HG02759 (cell line): ENCODE data around the gene STK31.
"Not testable (repeated sequence)": the region's sequence is repeated elsewhere in the genome, so short reads cannot be mapped to it uniquely, and the experiment has no call there.

ENCODE experiments used
- ATAC-seq: cut with Tn5 transposase; IDR thresholded peaks from one replicate; pipeline ENCODE4 v1.9.1; 2021; ENCODE audit warnings: mild to moderate bottlenecking, moderate library complexity; ENCODE audit not compliant: unreplicated experiment

Gene STK31, protein sequence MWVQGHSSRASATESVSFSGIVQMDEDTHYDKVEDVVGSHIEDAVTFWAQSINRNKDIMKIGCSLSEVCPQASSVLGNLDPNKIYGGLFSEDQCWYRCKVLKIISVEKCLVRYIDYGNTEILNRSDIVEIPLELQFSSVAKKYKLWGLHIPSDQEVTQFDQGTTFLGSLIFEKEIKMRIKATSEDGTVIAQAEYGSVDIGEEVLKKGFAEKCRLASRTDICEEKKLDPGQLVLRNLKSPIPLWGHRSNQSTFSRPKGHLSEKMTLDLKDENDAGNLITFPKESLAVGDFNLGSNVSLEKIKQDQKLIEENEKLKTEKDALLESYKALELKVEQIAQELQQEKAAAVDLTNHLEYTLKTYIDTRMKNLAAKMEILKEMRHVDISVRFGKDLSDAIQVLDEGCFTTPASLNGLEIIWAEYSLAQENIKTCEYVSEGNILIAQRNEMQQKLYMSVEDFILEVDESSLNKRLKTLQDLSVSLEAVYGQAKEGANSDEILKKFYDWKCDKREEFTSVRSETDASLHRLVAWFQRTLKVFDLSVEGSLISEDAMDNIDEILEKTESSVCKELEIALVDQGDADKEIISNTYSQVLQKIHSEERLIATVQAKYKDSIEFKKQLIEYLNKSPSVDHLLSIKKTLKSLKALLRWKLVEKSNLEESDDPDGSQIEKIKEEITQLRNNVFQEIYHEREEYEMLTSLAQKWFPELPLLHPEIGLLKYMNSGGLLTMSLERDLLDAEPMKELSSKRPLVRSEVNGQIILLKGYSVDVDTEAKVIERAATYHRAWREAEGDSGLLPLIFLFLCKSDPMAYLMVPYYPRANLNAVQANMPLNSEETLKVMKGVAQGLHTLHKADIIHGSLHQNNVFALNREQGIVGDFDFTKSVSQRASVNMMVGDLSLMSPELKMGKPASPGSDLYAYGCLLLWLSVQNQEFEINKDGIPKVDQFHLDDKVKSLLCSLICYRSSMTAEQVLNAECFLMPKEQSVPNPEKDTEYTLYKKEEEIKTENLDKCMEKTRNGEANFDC

GRCh38 chr7:23710000-23710399 is at the start of gene STK31:
Gene STK31, plus strand, starts transcription at chr7:23710219. Its CDS starts 67 bp downstream, at chr7:23710286.
- ATAC-seq: no peak

- no peak for ATAC-seq
Observed at GRCh38 chr7:23661385-23661784, 48.6 kb upstream of the STK31 start.

DNA sequence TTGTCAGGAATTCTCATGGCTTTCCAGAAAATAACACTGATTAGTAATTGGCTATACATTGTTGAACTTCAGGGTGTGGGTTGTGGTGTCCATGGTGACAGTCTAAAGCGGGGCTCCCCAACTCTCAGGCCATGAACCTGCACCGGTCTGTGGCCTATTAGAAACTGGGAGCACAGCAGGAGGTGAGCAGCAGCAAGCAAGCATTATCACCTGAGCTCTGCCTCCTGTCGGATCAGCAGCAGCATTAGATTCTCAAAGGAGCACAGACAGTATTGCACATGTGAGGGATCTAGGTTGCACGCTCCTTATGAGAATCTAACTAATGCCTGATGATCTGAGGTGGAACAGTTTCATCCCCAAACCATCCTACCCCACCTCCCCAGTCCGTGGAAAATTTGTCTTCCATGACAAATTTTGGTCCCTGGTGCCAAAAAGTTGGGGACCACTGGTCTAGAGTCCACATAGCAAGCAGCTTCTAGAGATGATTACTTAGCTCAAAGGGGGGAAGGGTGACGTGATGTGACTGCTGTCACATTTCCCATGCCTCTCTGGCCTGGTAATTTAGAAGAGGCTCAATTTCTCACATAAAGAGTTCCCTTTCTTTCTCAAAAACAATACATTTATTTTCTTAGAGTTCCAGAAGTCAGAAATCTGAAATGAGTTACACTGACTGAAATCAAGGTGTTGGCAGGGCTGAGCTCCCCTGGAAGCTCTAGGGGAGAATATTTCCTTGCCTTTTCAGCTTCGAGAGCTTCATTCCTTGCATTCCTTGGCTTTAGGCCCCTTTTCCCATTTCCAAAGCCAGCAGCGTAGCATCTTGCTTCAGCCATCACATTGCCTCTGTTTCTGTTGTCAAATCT is 47.7 kb upstream of the STK31 start:
- no peak for ATAC-seq

GRCh38 chr7:23662984-23663313 is 47.1 kb upstream of the STK31 start:
- ATAC-seq: no peak

- ATAC-seq: no peak
Observed at GRCh38 chr7:23664122-23664521, 45.9 kb upstream of the STK31 start.

DNA sequence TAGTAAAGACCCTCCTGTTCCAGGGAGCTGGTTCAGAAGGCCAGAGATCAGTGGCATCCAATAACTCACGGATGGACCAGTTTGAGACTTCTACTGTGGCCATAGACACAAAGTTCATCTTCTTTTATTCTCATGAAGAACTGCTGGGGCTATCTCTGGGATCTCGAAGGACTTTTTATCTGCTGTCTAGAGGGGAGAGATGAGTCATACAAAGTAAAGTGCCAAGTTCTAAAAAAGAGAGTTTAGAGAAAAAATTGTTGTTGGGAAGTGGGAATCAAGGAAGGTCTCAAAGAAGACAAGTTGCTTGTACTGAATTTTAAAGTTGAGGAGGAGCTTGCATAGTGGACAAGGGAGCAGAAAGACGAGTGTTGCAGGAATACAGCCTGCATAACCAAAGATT is 38.0 kb upstream of the STK31 start:
- ATAC-seq: no peak

DNA sequence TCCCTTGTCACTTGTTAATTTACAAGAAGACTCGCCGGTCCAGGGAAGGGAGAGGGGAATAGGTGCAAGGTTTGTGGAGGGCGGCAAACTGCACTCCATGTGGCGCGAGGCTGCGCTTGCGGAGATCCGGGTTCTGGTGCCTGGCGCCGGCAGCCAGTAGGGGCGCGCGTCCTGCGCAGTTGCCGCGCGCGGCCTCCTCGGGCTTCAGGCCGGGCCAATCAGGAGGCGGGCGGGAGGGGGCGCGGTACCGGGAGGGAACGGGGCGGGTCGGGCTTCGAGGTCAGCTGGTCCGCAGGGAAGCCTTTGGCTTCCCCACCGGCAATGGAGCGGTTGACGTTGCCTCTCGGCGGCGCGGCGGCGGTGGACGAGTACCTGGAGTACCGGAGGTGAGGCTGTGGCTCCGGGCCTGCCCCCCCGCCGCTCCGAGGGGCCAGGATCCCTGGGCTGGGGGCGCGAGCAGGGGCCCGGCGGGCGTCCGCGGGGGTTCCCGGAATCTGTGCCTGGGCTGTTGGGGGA is 30.1 kb upstream of the STK31 start, which contains the start of gene FAM221A:
Gene FAM221A, plus strand, starts transcription at position 302 of the 516 bp plus-strand sequence. Its CDS starts 20 bp downstream, at position 322.
- ATAC-seq: peak; percentile 100

- peak; percentile 21 for ATAC-seq
Observed at GRCh38 chr7:23680414-23681405, 29.3 kb upstream of the STK31 start.

DNA sequence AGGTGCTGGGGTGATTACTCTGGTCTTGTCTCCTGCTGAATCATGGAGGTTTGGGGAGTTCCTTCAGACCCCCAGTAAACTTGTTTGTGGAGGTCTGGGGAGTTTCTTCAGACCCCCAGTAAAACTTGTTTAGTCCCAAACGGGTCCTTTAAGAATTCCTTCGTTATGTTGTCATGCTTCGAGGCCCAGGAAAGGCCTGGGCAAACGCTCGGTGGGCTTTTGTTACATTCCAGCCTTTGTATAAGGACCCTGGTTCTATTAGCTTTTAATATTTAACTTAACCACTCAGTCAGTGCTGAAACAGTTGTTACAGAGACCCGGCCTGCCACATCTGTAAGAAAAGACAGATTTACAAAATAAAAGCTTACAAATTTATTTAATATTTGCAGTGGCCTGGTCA is 26.0 kb upstream of the STK31 start:
- ATAC-seq: not testable (repeated sequence)

DNA sequence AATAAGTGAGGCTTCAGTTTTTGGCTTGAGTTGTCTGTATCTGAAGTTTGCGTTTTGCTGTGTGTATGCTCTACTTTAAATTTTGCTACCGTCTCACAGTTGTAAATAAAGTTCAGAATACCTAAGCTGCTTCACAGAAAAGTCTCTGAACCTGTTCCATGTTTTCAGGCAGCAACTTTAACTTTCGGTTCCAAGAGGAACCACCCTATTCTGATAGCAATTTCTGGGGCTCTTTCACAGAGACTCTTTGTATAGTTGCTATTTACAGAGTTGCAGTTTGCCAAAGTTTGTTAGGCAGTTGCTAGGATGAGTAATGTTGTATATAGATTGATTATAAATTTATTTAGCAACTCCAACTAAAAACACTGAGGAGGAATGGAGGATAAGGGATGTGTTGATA is 24.3 kb upstream of the STK31 start:
- ATAC-seq: no peak

DNA sequence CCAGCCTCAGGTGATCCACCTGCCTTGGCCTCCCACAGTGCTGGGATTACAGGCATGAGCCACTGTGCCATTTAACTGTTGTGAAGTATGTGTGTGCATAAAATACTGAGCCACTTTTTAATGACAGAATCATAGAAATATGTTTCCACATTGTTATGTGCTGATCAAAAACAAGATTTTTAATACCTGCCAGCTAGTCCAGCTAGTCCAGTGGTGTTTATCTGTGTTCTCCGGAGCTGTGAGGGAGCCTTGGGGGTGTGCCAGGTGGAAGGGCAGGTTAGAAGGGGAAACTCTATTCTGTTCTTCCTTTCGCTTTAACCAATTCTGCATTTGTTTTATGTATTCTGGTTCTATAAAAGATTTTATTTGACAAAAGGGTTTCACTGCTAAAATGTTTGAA is 23.0 kb upstream of the STK31 start:
- ATAC-seq: no peak

DNA sequence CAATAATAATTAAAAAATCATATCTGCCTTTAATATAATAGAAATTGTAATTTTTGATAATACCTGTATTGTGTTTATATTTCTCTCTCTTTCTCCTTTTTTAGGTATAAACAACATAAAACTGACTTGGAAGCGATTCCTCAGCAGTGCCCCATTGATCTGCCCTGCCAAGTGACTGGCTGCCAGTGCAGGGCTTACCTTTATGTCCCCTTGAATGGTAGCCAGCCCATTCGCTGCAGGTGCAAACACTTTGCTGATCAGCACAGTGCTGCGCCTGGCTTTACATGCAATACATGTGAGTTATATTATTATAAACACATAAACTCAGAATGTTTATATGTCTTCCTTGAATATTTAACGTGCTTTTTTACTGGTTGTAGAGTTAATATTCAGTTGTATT is 20.9 kb upstream of the STK31 start:
- no peak for ATAC-seq

DNA sequence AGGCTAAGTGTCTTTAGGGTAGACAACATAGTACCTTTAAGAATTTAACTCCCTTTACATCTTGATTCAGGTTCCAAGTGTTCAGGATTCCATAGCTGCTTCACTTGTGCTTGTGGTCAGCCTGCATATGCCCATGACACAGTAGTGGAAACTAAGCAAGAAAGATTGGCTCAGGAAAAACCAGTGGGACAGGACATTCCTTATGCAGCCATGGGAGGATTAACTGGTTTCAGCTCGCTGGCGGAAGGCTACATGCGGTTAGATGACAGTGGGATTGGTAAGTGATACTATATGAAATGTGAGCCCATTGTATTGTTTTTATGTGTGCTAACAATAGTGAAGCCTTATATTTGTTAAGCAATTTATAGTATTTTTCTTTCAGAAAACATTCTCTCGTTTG is 18.7 kb upstream of the STK31 start:
- ATAC-seq: no peak

DNA sequence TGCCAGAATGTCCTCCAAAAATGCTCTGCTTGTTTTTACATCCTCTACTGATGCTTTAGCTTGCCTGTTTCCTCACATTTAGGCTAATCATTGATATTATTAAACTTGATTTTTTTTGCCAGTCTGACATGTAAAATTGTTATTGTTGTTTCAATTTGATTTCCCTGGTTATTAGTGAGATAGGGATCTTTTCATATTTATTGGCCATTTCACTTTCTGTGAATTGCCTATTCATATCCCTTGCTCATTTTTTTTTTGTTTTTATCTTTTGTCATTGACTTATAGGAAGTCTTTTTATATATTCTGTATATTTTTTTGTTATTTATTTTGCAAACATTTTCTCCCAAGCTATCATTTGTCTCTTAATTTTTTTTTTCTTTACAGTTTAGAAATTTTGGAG is 16.8 kb upstream of the STK31 start:
- ATAC-seq: no peak

GRCh38 chr7:23696916-23697441 is 13.0 kb upstream of the STK31 start:
- peak; percentile 61 for ATAC-seq

GRCh38 chr7:23698822-23699221 is 11.2 kb upstream of the STK31 start:
- no peak for ATAC-seq

DNA sequence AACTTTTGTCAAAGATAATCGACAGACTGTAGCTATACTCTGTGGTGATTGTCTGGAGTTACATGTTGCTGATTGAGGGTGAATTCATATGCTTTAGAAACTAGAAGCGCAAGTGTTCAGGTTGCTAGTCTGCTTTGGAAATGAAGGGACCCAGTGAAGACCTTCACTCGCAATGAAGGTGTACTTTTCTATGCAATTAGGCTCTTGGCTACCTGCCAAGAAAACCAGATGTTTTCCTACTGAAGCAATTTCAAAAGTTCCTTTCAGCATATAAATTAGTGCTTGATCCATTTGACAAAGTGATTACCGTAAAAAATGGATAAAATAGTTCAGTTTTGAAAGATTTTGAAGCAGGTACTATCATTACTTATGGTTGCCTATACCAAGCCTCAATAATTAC is 10.0 kb upstream of the STK31 start:
- ATAC-seq: no peak

DNA sequence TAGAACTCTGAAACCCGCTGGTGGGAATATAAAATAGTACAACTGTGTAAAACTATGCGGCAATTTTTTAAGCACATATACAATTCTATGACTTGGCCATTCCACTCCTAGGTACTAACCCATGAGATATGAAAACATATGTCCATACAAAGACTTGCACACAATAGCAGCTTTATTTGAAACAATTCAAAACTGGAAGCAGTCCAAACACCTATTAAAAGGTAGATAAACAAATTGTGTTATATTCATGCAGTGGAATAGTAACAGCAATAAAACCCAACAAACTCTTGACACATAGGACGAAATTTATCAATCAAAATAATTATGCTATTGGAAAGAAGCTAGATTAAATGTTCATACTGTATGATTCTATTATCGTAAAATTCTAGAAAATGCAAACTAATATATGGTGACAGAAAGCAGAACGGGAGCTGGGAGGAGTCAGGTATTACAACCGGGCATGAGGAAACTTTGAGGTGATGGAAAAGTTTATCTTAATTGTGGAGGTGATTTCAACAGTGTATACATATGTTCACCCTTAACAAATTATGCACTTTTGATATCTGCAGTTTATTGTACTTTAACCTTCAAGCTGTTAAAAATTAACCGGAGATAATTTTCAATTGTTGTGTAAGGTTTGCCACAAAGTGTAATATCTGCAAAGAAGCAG is 803 bp upstream of the STK31 start:
- no peak for ATAC-seq
